HG03139 (cell line): ENCODE results near the gene POLL.

Experiments used
- ATAC-seq: cut with Tn5 transposase; IDR thresholded peaks from one replicate; pipeline ENCODE4 v1.9.1; 2021; ENCODE audit not compliant: unreplicated experiment

Gene POLL

DNA sequence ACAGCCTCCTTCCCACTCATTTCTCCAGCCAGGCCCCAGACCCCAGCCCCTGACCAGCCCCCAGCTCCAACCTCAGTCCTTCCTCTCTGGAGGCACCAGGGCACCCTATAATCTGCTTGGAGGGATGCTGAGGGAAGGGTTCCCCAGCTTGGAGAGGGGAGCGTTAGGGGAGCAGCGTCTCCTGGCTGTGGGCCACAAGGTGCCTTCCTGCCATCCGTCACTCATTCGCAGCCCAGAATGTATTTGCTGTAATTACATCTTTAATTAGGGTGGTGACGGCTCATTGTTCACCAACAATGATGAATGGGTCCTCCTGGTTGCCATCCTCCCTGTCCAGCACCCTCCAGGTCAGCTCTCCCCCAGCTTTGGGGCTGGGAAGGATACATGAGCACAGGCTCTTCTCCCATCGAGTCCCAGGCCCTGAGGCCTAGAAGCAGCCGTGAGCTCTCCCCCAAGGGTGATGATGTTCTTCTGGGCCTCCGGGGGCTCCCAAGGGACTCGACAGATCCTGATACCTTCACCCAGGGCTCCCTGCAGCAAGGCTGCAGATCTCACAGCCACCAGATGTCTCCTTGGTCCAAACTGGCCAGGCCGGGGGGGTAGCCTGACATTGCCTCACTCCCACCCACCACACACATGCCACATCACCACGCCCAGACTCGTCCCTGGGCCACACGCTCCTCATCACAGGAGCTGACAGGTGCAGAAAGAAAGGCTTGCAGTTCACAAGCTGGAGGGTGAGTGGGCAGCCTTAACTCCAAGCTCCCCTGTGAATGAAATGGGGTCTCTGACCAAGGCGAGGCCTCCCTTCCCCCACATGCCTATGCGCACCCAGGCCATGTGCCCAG is 26.8 kb downstream of the POLL start:
- no peak for ATAC-seq

GRCh38 chr10:101560298-101561067 is 27.6 kb downstream of the POLL start:
- no peak for ATAC-seq

GRCh38 chr10:101559596-101560297 is 28.3 kb downstream of the POLL start:
- no peak for ATAC-seq

DNA sequence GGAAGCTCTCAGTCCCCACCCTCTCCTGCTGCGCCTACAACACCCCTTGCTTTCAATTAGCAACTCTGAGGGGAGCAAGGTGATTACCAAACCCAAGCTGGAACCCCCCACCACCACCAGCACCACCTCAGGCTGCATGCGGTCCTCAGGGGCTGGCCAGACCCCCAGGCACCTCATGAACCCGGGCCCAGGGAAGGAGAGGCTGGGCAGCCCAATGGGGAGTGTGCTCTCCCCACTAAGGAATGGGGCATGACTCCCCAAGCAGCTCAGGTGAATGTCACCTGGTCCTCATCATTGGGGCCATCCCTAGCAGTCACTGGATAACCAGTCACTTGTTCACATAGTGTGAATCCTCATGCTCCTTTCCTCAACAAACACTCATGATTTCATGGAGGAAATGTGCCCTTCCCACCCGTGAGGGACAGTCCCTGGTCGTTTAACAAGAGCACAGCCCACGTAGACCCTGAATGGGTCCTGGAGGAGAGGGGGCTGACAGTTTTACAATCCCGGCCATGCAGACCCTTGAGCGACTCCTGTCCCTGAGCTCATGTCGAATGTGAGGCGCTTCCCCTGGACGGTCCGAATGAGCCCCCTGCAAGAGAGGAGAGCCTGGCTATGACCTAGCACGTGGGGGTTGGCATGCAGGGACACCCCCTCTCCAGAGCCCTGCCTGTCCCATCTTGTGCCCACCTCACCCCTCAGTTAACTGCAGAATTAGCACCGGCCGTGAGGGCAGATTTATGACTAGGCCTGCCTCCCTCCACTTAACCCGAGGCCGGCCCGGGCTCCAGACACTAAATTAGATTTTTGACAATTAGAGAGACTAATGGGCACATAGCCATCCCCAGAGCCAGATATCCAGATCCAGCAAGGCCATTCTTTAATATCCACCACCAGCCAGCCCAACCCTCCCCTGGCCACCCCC is 29.1 kb downstream of the POLL start:
- no peak for ATAC-seq

DNA sequence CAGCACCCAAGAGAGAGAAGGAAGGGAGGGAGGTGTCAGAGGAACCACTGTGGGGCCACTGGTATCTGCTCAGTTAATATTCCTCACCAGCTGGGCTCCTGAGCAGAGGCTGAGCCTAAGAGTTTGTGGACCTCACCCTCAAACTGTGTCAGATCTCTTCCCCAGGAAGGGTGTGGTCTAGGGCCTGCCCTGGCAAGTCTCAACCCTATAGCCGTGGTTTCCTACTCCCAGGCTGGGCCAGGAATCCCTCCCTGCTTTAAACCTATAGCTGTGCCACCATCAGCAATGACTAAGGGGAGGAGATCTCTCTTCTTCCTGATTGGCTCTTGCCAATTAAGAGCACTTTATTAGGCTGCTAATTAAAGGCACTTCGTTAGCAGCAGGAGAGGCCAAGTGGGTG is 29.9 kb downstream of the POLL start:
- no peak for ATAC-seq

GRCh38 chr10:101557541-101557940 is 30.5 kb downstream of the POLL start:
- no peak for ATAC-seq

GRCh38 chr10:101552442-101552841 is 35.6 kb downstream of the POLL start:
- no peak for ATAC-seq

DNA sequence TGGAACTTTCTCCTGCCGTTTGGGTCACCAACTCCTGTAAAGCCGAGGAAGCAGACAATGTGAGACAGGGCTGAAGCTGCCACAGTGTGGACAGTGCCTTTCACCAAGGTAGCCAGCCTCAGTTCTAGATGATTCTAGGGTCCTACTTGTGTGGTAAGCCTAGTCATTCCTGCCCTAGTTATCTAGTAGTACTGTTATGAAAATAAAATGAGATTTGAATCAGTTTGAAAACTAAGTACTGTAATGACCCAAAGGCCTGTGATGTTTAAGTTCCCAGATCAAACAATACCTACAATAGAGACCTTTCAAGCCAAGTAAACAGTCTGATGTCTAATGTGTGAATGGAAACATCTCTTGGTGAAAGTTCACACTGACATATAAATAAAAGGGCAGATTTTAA is 37.1 kb downstream of the POLL start:
- ATAC-seq = no peak

DNA sequence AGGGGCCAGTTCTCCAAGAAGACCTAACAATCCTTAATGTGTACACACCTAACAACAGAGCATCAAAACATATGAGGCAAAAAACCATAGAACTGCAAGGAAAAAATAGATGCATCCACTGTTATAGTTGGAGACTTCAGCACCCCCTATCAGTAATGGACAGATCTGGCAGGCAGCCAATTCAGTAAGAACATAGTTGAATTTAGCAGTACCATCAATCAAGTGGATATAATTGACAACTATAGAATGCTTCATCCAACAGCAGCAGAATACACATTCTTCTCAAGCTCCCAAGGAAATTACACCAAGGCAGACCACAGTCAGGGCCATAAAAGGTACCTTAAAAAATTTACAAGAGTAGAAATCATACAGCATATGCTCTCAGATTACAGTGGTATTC is 42.2 kb downstream of the POLL start:
- no peak for ATAC-seq

GRCh38 chr10:101538446-101538845 is 49.6 kb downstream of the POLL start:
- ATAC-seq = no peak

- no peak for ATAC-seq
These were observed 51.3 kb downstream of the POLL start for GRCh38 chr10:101536800-101537199.

DNA sequence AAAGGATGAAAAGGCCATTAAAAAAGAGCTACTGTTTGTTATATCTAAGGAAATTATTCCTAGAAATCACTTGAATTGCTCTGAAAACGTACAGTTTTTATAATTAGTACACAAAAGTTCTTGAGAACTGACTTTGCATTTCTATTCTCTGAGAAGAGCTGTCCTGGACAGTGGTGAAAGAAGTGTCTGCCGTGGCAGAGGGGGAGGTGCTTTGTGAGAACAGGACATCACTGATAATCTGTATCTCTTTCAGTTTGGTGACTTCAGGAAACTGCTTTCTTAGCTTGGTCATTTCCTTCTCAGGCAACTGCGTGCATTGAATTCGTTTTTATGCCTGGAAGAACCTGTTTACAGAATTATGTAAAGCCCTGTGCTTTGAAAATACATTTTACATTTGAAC is 52.1 kb downstream of the POLL start:
- ATAC-seq = no peak

DNA sequence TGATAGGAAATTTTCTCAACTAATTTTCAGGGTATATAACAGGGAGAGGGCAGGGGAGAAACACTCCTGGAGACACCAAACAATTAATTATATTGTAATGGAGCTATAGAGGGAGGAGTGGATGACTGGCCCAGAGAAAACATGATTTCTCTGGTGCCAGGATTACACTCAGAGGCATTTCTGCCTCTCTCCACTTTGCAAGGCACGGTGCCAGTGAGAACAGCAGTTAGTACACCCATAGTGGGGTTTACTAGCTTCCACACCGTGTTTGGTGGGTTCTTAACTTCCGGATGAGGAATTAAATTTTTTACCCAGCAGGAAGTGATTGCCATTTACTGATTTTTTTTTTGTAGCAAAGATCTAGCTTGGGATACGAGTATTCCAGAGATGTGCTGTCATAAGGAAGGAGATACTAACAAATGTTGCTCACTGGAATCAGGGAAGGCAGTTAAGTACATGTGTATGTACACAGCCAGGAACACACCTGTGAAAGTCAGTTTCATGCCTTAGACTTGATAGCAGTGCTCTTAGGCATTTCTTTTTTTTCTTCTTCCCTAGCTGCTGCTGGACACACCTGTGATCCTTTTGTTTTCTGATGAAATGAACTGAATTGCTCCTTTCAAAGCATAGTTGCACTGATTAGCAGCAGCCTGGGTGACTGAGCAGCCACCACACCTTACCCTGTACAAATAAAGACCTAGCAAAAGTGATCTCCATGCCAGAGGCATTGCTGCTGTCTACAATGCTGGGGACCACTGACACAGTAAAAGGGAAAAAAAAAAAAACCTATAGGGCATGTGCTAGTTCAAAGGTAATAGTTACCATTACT is 58.1 kb downstream of the POLL start:
- ATAC-seq = no peak

- no peak for ATAC-seq
These were observed 58.9 kb downstream of the POLL start for GRCh38 chr10:101529207-101529606.
